MG63 (cell line): ENCODE data around the gene PRKAA2. TPM values are rescaled to one million over a fixed set of nuclear protein-coding genes. Genes with fewer than 3 reads are reported as not detected.

Source experiments
- DNase-seq: peaks from one replicate; pipeline ENCODE4 v3.0.0-alpha.2; 2020
- H3K27me3 ChIP-seq: fragments of 250-450 bp; sonication (Bioruptor Pico); 2 replicates; pipeline ENCODE4 v1.5.1; 2020; ENCODE audit warnings: mild to moderate bottlenecking, moderate library complexity
- H3K36me3 ChIP-seq: fragments of 250-450 bp; sonication (Bioruptor Pico); 2 replicates; pipeline ENCODE4 v1.5.1; 2020; ENCODE audit warnings: mild to moderate bottlenecking, moderate library complexity
- H3K4me3 ChIP-seq: fragments of 250-450 bp; sonication (Bioruptor Pico); 2 replicates; pipeline ENCODE4 v1.5.1; 2020; ENCODE audit warnings: mild to moderate bottlenecking, moderate library complexity
- H3K9me3 ChIP-seq: fragments of 250-450 bp; sonication (Bioruptor Pico); 2 replicates; pipeline ENCODE4 v1.5.1; 2020; ENCODE audit warnings: mild to moderate bottlenecking, moderate library complexity
- total RNA-seq: library from RNA; depleted of rRNA; stranded (reverse); fragments of >200 nt; shearing (Covaris generic); gene quantifications from 2 replicates; pipeline ENCODE4 v1.2.3, GENCODE V29; 2014; ENCODE audit warnings: low replicate concordance

PRKAA2 gene
- total RNA-seq, 1 experiment from 2014 or later = 0.10 TPM

GRCh38 chr1:56645677-56646305 lies 677 bp downstream of the PRKAA2 start:
- Histone ChIP-seq H3K27me3 (no peaks in the 10 kb centered on the region), H3K36me3 (no peaks in the 10 kb centered on the region), H3K9me3 (no peaks in the 10 kb centered on the region), H3K4me3 (peak overlapping the region; percentile 63)
- no peak for DNase-seq

- no peak overlapping the region; the same call in 1 of the 2 replicates for H3K4me3 ChIP-seq
- DNase-seq = no peak
- H3K27me3 ChIP-seq = no peaks in the 10 kb centered on the region
- no peaks in the 10 kb centered on the region for H3K9me3 ChIP-seq
- no peaks in the 10 kb centered on the region for H3K36me3 ChIP-seq
These were observed 1.5 kb downstream of the PRKAA2 start for GRCh38 chr1:56646611-56647010.

- Histone ChIP-seq H3K4me3 (no peak overlapping the region), H3K9me3 (no peaks in the 10 kb centered on the region), H3K36me3 (no peaks in the 10 kb centered on the region), H3K27me3 (no peaks in the 10 kb centered on the region)
- DNase-seq = no peak
These were observed 2.0 kb downstream of the PRKAA2 start for GRCh38 chr1:56647106-56647505.

- Histone ChIP-seq H3K4me3 (no peak overlapping the region), H3K36me3 (no peaks in the 10 kb centered on the region), H3K27me3 (no peaks in the 10 kb centered on the region), H3K9me3 (no peaks in the 10 kb centered on the region)
- no peak for DNase-seq
These were observed 3.4 kb downstream of the PRKAA2 start for GRCh38 chr1:56648546-56648945.

GRCh38 chr1:56654126-56654923 lies 9.2 kb downstream of the PRKAA2 start:
- Histone ChIP-seq H3K36me3 (no peaks in the 10 kb centered on the region), H3K4me3 (no peak overlapping the region), H3K27me3 (no peaks in the 10 kb centered on the region), H3K9me3 (peaks cover 16% of the 10 kb centered on the region)
- no peak for DNase-seq

GRCh38 chr1:56655991-56656613 lies 11.0 kb downstream of the PRKAA2 start:
- H3K27me3 ChIP-seq = no peaks in the 10 kb centered on the region
- H3K9me3 ChIP-seq = peaks cover 16% of the 10 kb centered on the region
- DNase-seq = no peak
- no peak overlapping the region for H3K4me3 ChIP-seq
- no peaks in the 10 kb centered on the region for H3K36me3 ChIP-seq

GRCh38 chr1:56658254-56658653 lies 13.1 kb downstream of the PRKAA2 start:
- no peaks in the 10 kb centered on the region for H3K36me3 ChIP-seq
- H3K27me3 ChIP-seq = no peaks in the 10 kb centered on the region
- H3K9me3 ChIP-seq = peaks cover 16% of the 10 kb centered on the region
- DNase-seq = no peak
- no peak overlapping the region for H3K4me3 ChIP-seq

GRCh38 chr1:56660293-56660692 lies 15.2 kb downstream of the PRKAA2 start:
- Histone ChIP-seq H3K4me3 (no peak overlapping the region), H3K27me3 (no peaks in the 10 kb centered on the region), H3K36me3 (no peaks in the 10 kb centered on the region), H3K9me3 (peaks cover 16% of the 10 kb centered on the region)
- DNase-seq = no peak

GRCh38 chr1:56663846-56664245 lies 18.7 kb downstream of the PRKAA2 start:
- Histone ChIP-seq H3K27me3 (no peaks in the 10 kb centered on the region), H3K9me3 (no peaks in the 10 kb centered on the region), H3K4me3 (no peak overlapping the region), H3K36me3 (no peaks in the 10 kb centered on the region)
- DNase-seq = no peak

- DNase-seq = no peak
These were observed 20.3 kb downstream of the PRKAA2 start for GRCh38 chr1:56665384-56665783.

GRCh38 chr1:56666112-56666608 lies 21.0 kb downstream of the PRKAA2 start:
- Histone ChIP-seq H3K9me3 (no peaks in the 10 kb centered on the region), H3K4me3 (no peak overlapping the region), H3K27me3 (no peaks in the 10 kb centered on the region), H3K36me3 (no peaks in the 10 kb centered on the region)
- DNase-seq = no peak

More at GRCh38 chr1:56665384-56665783, 20.3 kb downstream of the PRKAA2 start:
- Histone ChIP-seq H3K9me3 (no peaks in the 10 kb centered on the region), H3K4me3 (no peak overlapping the region), H3K36me3 (no peaks in the 10 kb centered on the region), H3K27me3 (no peaks in the 10 kb centered on the region)

- no peaks in the 10 kb centered on the region for H3K27me3 ChIP-seq
- no peaks in the 10 kb centered on the region for H3K36me3 ChIP-seq
- H3K9me3 ChIP-seq = no peaks in the 10 kb centered on the region
- no peak overlapping the region for H3K4me3 ChIP-seq
- no peak for DNase-seq
These were observed 25.2 kb downstream of the PRKAA2 start for GRCh38 chr1:56670350-56670749.

- no peaks in the 10 kb centered on the region for H3K9me3 ChIP-seq
- H3K27me3 ChIP-seq = no peaks in the 10 kb centered on the region
- H3K36me3 ChIP-seq = no peaks in the 10 kb centered on the region
- no peak for DNase-seq
- no peak overlapping the region for H3K4me3 ChIP-seq
These were observed 26.0 kb downstream of the PRKAA2 start for GRCh38 chr1:56671085-56671484.

- Histone ChIP-seq H3K4me3 (no peak overlapping the region), H3K27me3 (no peaks in the 10 kb centered on the region), H3K9me3 (no peaks in the 10 kb centered on the region), H3K36me3 (no peaks in the 10 kb centered on the region)
- DNase-seq = no peak
These were observed 26.4 kb downstream of the PRKAA2 start for GRCh38 chr1:56671542-56671941.

- Histone ChIP-seq H3K36me3 (no peaks in the 10 kb centered on the region), H3K9me3 (no peaks in the 10 kb centered on the region), H3K27me3 (no peaks in the 10 kb centered on the region), H3K4me3 (no peak overlapping the region)
- no peak for DNase-seq
These were observed 27.5 kb downstream of the PRKAA2 start for GRCh38 chr1:56672579-56672978.

- Histone ChIP-seq H3K4me3 (no peak overlapping the region), H3K27me3 (no peaks in the 10 kb centered on the region), H3K9me3 (no peaks in the 10 kb centered on the region), H3K36me3 (no peaks in the 10 kb centered on the region)
- no peak for DNase-seq
These were observed 30.6 kb downstream of the PRKAA2 start for GRCh38 chr1:56675763-56676162.

GRCh38 chr1:56676571-56677035 lies 31.5 kb downstream of the PRKAA2 start:
- H3K9me3 ChIP-seq = no peaks in the 10 kb centered on the region
- no peak overlapping the region for H3K4me3 ChIP-seq
- DNase-seq = peak; percentile 71
- H3K36me3 ChIP-seq = no peaks in the 10 kb centered on the region
- no peaks in the 10 kb centered on the region for H3K27me3 ChIP-seq
